Measurements from ENCODE around the gene USP32. TPM values are rescaled to one million over a fixed set of nuclear protein-coding genes. Genes with fewer than 3 reads are reported as not detected.

Gene USP32
- total RNA-seq, 1 donor from 2014 or later: 11.9 TPM

DNA sequence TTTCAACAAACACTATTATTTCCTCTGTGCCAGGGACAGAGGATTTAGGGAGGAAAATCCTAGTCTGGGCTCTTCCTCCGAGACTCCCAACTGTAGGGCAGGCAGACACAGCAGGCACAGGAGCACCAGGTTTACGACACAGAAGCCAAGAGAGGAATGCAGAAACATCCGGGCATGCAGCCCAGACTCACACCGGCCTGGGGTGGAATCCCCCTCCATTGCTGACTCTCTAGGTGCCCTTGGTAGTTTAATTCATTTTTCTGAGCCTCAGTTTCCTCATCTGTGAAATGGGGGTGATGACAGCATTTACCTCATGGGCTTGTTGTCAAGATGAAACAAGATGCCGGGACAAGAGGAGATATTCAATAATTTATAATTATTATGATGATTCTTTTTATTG is 227.2 kb downstream of the USP32 start:
- Histone ChIP-seq H3K27ac (no peak overlapping the region), H3K27me3 (no peaks in the 10 kb centered on the region), H3K4me3 (no peak overlapping the region), H3K4me1 (no peaks in the 10 kb centered on the region), H3K9me3 (no peaks in the 10 kb centered on the region), H3K36me3 (no peaks in the 10 kb centered on the region)
- intact Hi-C loops (cut with DNase I): no loop called here
- DNase-seq (ENCODE audit: low spot score in 2 of 2): no peak
- TF ChIP-seq CTCF (IDR thresholded peaks at IDR 0.05): no peak

GRCh38 chr17:60164164-60164563 is 227.8 kb downstream of the USP32 start:
- Histone ChIP-seq H3K27me3 (no peaks in the 10 kb centered on the region), H3K36me3 (no peaks in the 10 kb centered on the region), H3K4me1 (no peaks in the 10 kb centered on the region), H3K4me3 (no peak overlapping the region), H3K9me3 (no peaks in the 10 kb centered on the region), H3K27ac (no peak overlapping the region)
- TF ChIP-seq CTCF (IDR thresholded peaks at IDR 0.05): no peak
- no peak for DNase-seq (ENCODE audit: low spot score in 2 of 2)
- intact Hi-C loops (cut with DNase I): no loop called here

DNA sequence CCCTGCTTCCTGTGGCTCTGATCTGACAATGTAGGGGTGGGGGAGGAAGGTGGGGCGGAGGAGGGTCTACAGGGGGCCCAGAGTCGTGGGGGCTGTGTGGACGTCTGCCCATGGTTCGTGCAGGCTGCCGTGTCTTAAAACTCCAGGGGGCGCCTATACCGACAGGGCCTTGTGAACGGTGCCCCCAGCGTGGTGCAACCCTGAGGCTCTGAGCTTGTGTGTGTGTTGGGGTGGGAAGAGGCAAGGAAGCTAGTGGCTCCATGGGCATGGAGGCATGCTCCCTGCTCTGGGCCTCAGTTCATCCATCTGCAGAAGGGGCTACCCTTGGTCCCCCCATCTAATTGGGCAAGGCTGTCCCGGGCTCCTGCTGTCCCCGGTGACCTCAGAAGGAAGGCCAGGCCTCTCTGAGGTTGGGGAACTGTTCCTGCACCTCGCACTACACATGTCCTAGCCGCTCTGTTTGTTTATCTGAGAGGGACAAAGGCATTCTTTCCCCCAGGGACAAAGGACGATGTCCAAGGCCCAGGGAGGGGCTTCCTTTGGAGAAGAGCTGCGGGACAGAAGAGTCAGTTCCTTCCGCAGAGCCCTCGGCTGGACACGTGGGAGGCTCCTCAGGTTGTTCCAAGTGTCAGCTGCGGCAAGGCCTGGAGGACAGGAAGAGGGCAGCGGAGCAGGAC is 228.7 kb downstream of the USP32 start:
- intact Hi-C loops (cut with DNase I): no loop called here
- Histone ChIP-seq H3K4me3 (no peak overlapping the region), H3K36me3 (no peaks in the 10 kb centered on the region), H3K4me1 (no peaks in the 10 kb centered on the region), H3K9me3 (no peaks in the 10 kb centered on the region), H3K27ac (no peak overlapping the region), H3K27me3 (no peaks in the 10 kb centered on the region)
- DNase-seq (ENCODE audit: low spot score in 2 of 2): no peak
- no peak for TF ChIP-seq CTCF (IDR thresholded peaks at IDR 0.05)

DNA sequence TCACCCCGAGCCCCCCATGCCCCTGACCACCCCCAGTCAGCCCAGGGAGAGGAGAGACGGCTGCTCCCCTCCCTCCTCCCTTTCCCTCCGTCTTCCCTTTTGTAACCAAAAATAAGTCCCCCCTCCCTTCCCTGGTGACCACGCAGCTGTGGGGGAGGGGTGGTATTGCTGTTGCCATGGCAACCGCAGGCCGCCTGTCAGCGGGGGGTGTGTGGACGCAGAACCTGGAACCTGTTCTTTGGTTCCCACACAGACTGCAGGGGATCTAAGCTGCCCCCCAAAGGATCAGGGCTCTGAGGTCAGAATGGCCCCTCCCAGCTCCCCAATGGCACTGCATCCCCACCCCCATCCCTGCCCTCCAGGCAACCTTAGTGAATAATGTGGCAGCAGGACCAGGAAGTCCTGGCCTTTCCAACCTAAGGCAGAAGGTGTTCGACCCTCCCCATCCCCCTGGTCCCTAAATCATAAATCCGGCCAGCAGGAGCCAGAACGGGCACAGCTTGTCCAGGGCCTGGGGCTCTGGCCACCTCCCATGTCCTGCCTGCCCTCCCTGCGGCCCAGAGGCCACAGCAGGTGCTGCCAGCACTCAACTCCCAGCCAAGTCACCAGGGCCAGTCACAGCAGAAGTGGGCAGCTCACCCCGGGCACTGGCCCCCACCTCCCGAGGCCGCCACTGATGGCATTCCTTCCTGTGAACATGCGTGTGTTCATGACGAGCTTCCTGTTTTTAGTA is 230.2 kb downstream of the USP32 start:
- Histone ChIP-seq H3K36me3 (no peaks in the 10 kb centered on the region), H3K27me3 (no peaks in the 10 kb centered on the region), H3K4me1 (no peaks in the 10 kb centered on the region), H3K9me3 (no peaks in the 10 kb centered on the region), H3K27ac (no peak overlapping the region), H3K4me3 (no peak overlapping the region)
- DNase-seq (ENCODE audit: low spot score in 2 of 2): peak; percentile 38 to 80
- no peak for TF ChIP-seq CTCF (IDR thresholded peaks at IDR 0.05)
- intact Hi-C loops (cut with DNase I): no loop called here

- TF ChIP-seq CTCF (IDR thresholded peaks at IDR 0.05): no peak
- intact Hi-C loops (cut with DNase I): no loop called here
- DNase-seq (ENCODE audit: low spot score in 2 of 2): no peak
Measured at GRCh38 chr17:60160829-60161501, 231.0 kb downstream of the USP32 start.

More at GRCh38 chr17:60160829-60161501, 231.0 kb downstream of the USP32 start:
- H3K27me3 ChIP-seq: no peaks in the 10 kb centered on the region
- H3K4me3 ChIP-seq: no peak overlapping the region
- H3K36me3 ChIP-seq: no peaks in the 10 kb centered on the region
- H3K4me1 ChIP-seq: no peaks in the 10 kb centered on the region
- no peak overlapping the region for H3K27ac ChIP-seq
- H3K9me3 ChIP-seq: no peaks in the 10 kb centered on the region

Data from ascending aorta (tissue), 2 donors.